Activated CD8-positive, alpha-beta memory T cell treated with anti-CD3 and anti-CD28 coated beads for 48 hours (primary cell): Measurements from ENCODE around the gene ZFP36L1.

Experiments
- DNase-seq, 3 experiments: peaks; one replicate each; pipeline ENCODE4 v3.0.0-alpha.2; 2020; ENCODE audit warnings: low read depth in 2 of 3, low spot score in 2 of 3

ZFP36L1 gene

GRCh38 chr14:68792979-68793733 lies at the start of gene ZFP36L1:
TSS of gene ZFP36L1 (minus strand) at chr14:68793067. CDS start at chr14:68792938, 129 bp downstream.
- DNase-seq: peak in 2 of 3 experiments; percentile 70 to 80

GRCh38 chr14:68842298-68842697 lies 49.4 kb upstream of the ZFP36L1 start:
- no peak for DNase-seq

- no peak for DNase-seq
Measured at GRCh38 chr14:68841016-68841809, 48.3 kb upstream of the ZFP36L1 start.

- DNase-seq: no peak
Measured at GRCh38 chr14:68840454-68840853, 47.6 kb upstream of the ZFP36L1 start.

GRCh38 chr14:68836082-68836481 lies 43.2 kb upstream of the ZFP36L1 start:
- no peak for DNase-seq

- DNase-seq: no peak
Measured at GRCh38 chr14:68834816-68835215, 41.9 kb upstream of the ZFP36L1 start.

GRCh38 chr14:68828698-68829097 lies 35.8 kb upstream of the ZFP36L1 start:
- DNase-seq: no peak

GRCh38 chr14:68825729-68826128 lies 32.9 kb upstream of the ZFP36L1 start:
- DNase-seq: no peak

- DNase-seq: no peak
Measured at GRCh38 chr14:68824517-68825347, 31.9 kb upstream of the ZFP36L1 start.

GRCh38 chr14:68824207-68824516 lies 31.3 kb upstream of the ZFP36L1 start:
- no peak for DNase-seq

GRCh38 chr14:68823434-68824206 lies 30.8 kb upstream of the ZFP36L1 start:
- DNase-seq: no peak

GRCh38 chr14:68822926-68823325 lies 30.1 kb upstream of the ZFP36L1 start:
- no peak for DNase-seq

- no peak for DNase-seq
Measured at GRCh38 chr14:68822132-68822651, 29.3 kb upstream of the ZFP36L1 start.

GRCh38 chr14:68820999-68821683 lies 28.3 kb upstream of the ZFP36L1 start:
- no peak for DNase-seq

- DNase-seq: no peak
Measured at GRCh38 chr14:68820536-68820935, 27.7 kb upstream of the ZFP36L1 start.

GRCh38 chr14:68820119-68820518 lies 27.3 kb upstream of the ZFP36L1 start:
- DNase-seq: no peak

GRCh38 chr14:68819260-68819691 lies 26.4 kb upstream of the ZFP36L1 start:
- DNase-seq: no peak

- DNase-seq: no peak
Measured at GRCh38 chr14:68817506-68818212, 24.8 kb upstream of the ZFP36L1 start.

- no peak for DNase-seq
Measured at GRCh38 chr14:68816943-68817430, 24.1 kb upstream of the ZFP36L1 start.
